ENCODE measurements around the gene IGFL4. TPM values are rescaled to one million over a fixed set of nuclear protein-coding genes. Genes with fewer than 3 reads are reported as not detected.

The IGFL4 gene
- polyA plus RNA-seq, 3 donors from 2014 or later: not detected

DNA sequence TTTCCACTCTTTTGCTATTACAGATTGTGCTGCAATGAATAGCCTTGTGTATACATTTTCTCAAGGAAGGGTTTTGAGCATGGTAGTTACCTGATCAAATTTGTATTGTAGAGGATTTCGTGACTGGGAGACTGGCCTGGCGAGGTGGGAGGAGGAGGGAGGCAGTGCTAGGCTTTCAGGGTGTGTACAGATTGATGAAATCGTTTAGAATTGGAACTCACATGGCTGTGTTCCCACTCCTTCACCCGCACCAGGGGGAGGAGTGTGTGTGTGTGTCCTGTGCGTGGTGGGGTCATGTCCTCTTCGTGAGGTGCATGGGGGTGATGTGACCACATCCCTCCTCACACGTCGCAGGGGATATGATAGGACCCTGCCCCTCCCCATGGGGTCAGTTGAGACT, 26.3 kb downstream of the IGFL4 start:
- peak overlapping the region in 1 of 6 donors; percentile 37 for H3K27ac Mint-ChIP-seq
- H3K4me1 Mint-ChIP-seq: peaks cover 16 to 25% of the 10 kb centered on the region in 2 donors
- DNase-seq: no peak
- H3K27me3 Mint-ChIP-seq (ENCODE audit: low read depth in 3 of 3): peaks cover 4 to 11% (median 4%) of the 10 kb centered on the region in 3 donors
- H3K9me3 Mint-ChIP-seq: no peaks in the 10 kb centered on the region
- H3K4me3 Mint-ChIP-seq: peak overlapping the region; percentile 61 to 85 (median 77)
- H3K36me3 Mint-ChIP-seq: peaks cover 0 to 9% (median 5%) of the 10 kb centered on the region in 3 donors

DNA sequence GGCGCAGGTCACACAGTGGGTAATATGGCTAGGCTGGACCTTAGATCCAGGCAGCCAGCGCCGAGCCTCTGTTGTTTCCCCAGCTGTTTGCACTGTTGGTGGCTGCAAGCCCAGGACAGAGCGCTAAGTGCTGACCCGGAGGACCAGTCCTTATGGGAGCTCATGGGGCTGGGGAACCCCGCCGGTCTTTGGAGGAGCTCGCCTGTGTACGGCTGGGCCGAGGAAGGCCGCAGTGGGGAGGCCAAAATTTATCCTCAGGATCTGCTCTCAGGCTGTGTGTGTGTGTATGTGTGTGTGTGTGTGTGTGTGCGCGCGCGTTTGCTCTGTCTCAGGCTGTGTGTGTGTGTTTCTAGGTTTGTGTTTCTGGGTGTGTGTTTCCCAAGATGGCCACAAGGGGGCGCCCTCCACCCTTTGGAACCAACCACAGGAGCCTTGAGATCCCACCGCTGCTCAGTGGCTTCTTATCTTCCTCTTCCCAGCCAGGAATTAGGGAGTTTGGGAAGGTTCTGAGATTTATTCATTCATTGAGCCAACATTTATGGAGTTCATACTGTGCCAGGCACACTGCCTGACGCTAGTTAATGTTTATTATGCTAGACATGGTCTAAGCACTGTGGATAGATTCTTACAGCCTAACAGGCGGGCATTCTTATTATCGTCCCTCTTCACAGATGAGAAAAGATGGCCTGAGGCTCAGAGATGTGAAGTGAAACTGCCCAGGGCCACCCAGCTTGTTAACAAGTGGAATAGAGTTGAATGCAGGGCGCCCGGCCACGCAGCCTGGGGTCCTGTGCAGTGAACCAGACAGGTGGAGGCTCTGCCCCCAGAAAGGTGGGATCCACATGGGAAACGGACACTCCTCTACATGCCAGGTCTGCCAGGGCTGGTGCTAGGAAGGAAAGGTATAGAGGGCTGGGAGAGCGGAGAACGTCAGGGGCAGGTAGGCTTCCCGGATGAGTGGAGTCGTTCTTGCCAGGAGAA, 31.0 kb downstream of the IGFL4 start:
- Mint-ChIP-seq H3K27ac (peak overlapping the region in 1 of 6 donors; percentile 58), H3K4me3 (no peak overlapping the region), H3K4me1 (peaks cover 5 to 7% of the 10 kb centered on the region in 2 donors), H3K27me3 (ENCODE audit: low read depth in 3 of 3) (peaks cover 2 to 7% (median 2%) of the 10 kb centered on the region in 3 donors), H3K36me3 (peaks cover 0 to 36% (median 16%) of the 10 kb centered on the region in 3 donors), H3K9me3 (no peaks in the 10 kb centered on the region)
- DNase-seq: peak; percentile 51 to 56 (median 53)

DNA sequence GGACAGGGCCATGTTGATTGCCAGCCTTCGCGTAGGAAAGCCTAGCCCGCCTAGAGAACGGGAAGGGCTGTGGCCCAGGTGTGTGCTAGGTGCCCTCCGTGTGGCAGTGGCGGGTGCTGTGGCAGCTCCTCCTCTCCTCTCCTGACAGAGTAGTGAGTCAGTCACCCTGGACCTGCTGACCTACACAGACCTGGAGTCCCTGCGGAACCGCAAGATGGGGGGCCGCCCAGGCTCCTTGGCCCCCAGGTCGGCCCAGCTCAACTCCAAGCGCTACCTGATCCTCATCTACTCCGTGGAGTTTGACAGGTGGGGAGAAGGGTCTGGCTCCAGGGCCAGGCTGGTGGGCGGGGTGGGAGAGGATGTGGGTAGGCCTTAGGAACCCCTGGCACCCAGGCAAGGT, 34.4 kb downstream of the IGFL4 start:
- Mint-ChIP-seq H3K27me3 (ENCODE audit: low read depth in 3 of 3) (peaks cover 0 to 4% (median 2%) of the 10 kb centered on the region in 3 donors), H3K9me3 (no peaks in the 10 kb centered on the region), H3K27ac (no peak overlapping the region), H3K4me3 (no peak overlapping the region), H3K4me1 (no peaks in the 10 kb centered on the region), H3K36me3 (peaks cover 0 to 36% (median 16%) of the 10 kb centered on the region in 3 donors)
- DNase-seq: no peak

DNA sequence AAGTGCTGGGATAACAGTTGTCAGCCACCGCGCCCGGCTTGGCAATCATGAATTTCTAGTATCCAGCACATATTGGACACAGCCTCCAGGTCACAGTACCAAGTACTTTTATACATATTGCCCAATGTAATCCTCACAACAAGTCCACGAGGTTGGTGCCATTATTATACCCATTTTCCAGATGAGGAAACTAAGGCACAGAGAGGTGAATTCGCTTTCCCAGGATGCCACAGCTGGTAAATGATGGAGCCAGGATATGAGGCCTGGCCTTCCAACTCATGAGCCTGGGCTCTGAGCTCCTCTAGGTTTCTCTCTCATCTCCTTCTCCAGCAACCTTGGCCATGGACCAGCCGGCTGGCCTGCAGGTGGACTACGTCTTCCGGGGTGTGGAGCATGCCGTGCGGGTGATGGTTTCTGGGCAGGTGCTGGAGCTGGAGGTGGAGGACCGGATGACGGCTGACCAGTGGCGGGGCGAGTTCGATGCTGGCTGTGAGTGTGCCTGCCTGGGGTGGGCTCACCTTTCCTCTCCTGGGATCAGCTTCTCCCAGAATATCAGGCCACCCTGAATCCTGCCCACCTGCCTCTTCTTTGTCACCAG, 38.0 kb downstream of the IGFL4 start:
- Mint-ChIP-seq H3K4me3 (no peak overlapping the region), H3K27ac (no peak overlapping the region), H3K9me3 (no peaks in the 10 kb centered on the region), H3K27me3 (ENCODE audit: low read depth in 3 of 3) (peaks cover 2 to 7% (median 4%) of the 10 kb centered on the region in 3 donors), H3K4me1 (peaks cover 18 to 23% of the 10 kb centered on the region in 2 donors), H3K36me3 (peaks cover 0 to 24% (median 11%) of the 10 kb centered on the region in 3 donors)
- DNase-seq: no peak

GRCh38 chr19:46000491-46001246, 40.1 kb downstream of the IGFL4 start:
- Mint-ChIP-seq H3K27ac (peak overlapping the region in 1 of 6 donors; percentile 61), H3K4me1 (peaks cover 18 to 23% of the 10 kb centered on the region in 2 donors), H3K36me3 (peaks cover 6 to 11% (median 10%) of the 10 kb centered on the region in 3 donors), H3K9me3 (no peaks in the 10 kb centered on the region), H3K4me3 (peak overlapping the region; percentile 28 to 70 (median 66)), H3K27me3 (ENCODE audit: low read depth in 3 of 3) (peaks cover 2 to 7% (median 6%) of the 10 kb centered on the region in 3 donors)
- DNase-seq: peak; percentile 16 to 42 (median 18)

GRCh38 chr19:45999653-46000121, 41.1 kb downstream of the IGFL4 start:
- H3K9me3 Mint-ChIP-seq: no peaks in the 10 kb centered on the region
- peaks cover 18 to 23% of the 10 kb centered on the region in 2 donors for H3K4me1 Mint-ChIP-seq
- H3K27ac Mint-ChIP-seq: peak overlapping the region in 1 of 6 donors; percentile 41
- H3K36me3 Mint-ChIP-seq: peaks cover 6 to 7% (median 6%) of the 10 kb centered on the region in 3 donors
- no peak for DNase-seq
- peaks cover 2 to 7% (median 6%) of the 10 kb centered on the region in 3 donors for H3K27me3 Mint-ChIP-seq (ENCODE audit: low read depth in 3 of 3)
- peak overlapping the region in 4 of 5 donors; percentile 12 to 64 (median 38) for H3K4me3 Mint-ChIP-seq

GRCh38 chr19:45998834-45999233, 42.0 kb downstream of the IGFL4 start:
- H3K4me3 Mint-ChIP-seq: peak overlapping the region in 1 of 5 donors; percentile 14
- peaks cover 6 to 7% (median 6%) of the 10 kb centered on the region in 3 donors for H3K36me3 Mint-ChIP-seq
- no peaks in the 10 kb centered on the region for H3K9me3 Mint-ChIP-seq
- H3K27ac Mint-ChIP-seq: no peak overlapping the region
- peaks cover 2 to 7% (median 6%) of the 10 kb centered on the region in 3 donors for H3K27me3 Mint-ChIP-seq (ENCODE audit: low read depth in 3 of 3)
- DNase-seq: no peak
- peaks cover 18 to 23% of the 10 kb centered on the region in 2 donors for H3K4me1 Mint-ChIP-seq

GRCh38 chr19:45996933-45997332, 43.9 kb downstream of the IGFL4 start:
- Mint-ChIP-seq H3K9me3 (no peaks in the 10 kb centered on the region), H3K36me3 (peaks cover 6 to 7% (median 6%) of the 10 kb centered on the region in 3 donors), H3K4me3 (peak overlapping the region in 2 of 5 donors; percentile 3 to 5), H3K4me1 (peaks cover 18 to 23% of the 10 kb centered on the region in 2 donors), H3K27ac (peak overlapping the region in 2 of 6 donors; percentile 36 to 46), H3K27me3 (ENCODE audit: low read depth in 3 of 3) (peaks cover 2 to 7% (median 6%) of the 10 kb centered on the region in 3 donors)
- DNase-seq: no peak

DNA sequence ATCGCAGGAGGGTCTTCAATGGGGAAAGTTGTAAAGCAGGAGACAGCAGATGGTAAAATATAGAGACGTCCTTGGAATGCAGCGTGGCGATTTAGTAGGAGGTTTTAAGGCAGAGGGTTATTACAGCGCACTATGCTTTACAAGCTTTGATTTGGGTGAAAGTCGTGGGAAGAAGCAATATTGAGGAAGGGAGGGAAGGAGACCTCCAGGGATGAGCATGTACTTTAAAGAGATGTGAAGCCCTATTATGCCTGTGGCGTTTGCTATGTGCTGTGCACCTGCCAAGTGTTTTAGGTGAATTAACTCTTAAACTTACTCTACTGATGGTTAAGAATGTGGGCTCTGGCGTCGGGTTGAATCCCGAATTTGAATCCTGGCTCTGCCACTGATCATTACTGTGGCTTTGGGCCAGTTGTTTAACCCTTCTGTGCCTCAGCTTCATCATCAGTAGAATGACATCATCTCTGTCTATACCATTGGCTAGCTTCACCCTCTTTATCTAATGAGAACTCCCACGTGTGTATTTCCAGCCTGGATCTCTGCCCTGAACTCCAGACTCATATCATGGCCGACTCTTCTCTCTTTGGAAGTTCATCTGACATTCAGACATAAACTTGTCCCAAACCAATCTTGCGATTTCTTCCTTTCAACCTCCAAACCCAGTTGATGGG, 45.0 kb downstream of the IGFL4 start:
- Mint-ChIP-seq H3K27me3 (ENCODE audit: low read depth in 3 of 3) (peaks cover 2 to 7% (median 6%) of the 10 kb centered on the region in 3 donors), H3K36me3 (peaks cover 6 to 7% (median 6%) of the 10 kb centered on the region in 3 donors), H3K27ac (no peak overlapping the region), H3K4me1 (peaks cover 15 to 21% of the 10 kb centered on the region in 2 donors), H3K9me3 (no peaks in the 10 kb centered on the region), H3K4me3 (no peak overlapping the region)
- DNase-seq: no peak

- Mint-ChIP-seq H3K27ac (peak within 1 kb of the TSS in 1 of 6 donors; percentile 60), H3K27me3 (ENCODE audit: low read depth in 3 of 3) (peaks cover 4 to 8% (median 7%) of the 10 kb centered on the region in 3 donors), H3K9me3 (no peaks in the 10 kb centered on the region), H3K36me3 (peaks cover 6 to 7% (median 6%) of the 10 kb centered on the region in 3 donors), H3K4me1 (peaks cover 8 to 14% of the 10 kb centered on the region in 2 donors), H3K4me3 (no peak within 1 kb of the TSS)
- DNase-seq: peak; percentile 99 to 100 (median 99)
These were observed 45.6 kb downstream of the IGFL4 start, which contains the start of gene CCDC61 for GRCh38 chr19:45994998-45995714. CCDC61 (plus strand) TSS chr19:45995467; CDS start chr19:46003019, 7,552 bp downstream.

DNA sequence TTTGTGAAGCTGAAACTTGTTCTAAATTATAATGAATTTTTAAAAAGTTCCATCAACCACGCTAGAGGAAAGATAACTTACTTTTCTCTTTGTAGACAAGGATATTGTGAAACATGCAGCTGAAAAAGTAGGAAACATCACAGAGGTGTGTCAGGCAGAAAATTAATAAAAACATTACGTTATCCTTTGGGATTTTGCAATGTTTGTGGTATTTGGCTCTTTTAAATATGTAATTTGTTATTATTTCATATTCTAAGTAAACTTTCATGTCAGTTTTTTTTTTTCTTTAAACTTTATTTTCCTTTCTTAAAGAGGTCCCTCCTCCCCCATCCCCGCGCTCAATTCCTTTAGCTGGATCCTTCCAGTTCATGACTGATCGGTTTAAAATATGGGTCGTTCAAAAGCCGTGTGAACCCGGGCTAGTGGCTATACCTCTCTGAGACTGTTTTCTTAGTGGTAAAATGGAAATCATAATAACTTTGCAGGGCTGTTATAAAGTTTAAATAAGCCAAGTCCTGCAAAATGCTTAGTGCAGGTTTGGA, 46.3 kb downstream of the IGFL4 start:
- H3K9me3 Mint-ChIP-seq: no peaks in the 10 kb centered on the region
- peaks cover 6 to 8% (median 7%) of the 10 kb centered on the region in 3 donors for H3K36me3 Mint-ChIP-seq
- H3K27ac Mint-ChIP-seq: peak overlapping the region in 1 of 6 donors; percentile 60
- peaks cover 3 to 8% (median 5%) of the 10 kb centered on the region in 3 donors for H3K27me3 Mint-ChIP-seq (ENCODE audit: low read depth in 3 of 3)
- DNase-seq: no peak
- H3K4me1 Mint-ChIP-seq: peaks cover 2 to 8% of the 10 kb centered on the region in 2 donors
- H3K4me3 Mint-ChIP-seq: no peak overlapping the region
